OCI-LY1 (cell line): ENCODE results near the gene JMJD1C.

ENCODE experiments used
- H2AFZ ChIP-seq: fragments of 200-600 bp; sonication (generic), shearing (Covaris generic); 2 replicates; pipeline ENCODE4 v1.6.0; 2014; ENCODE audit warnings: antibody characterized with exemption, mild to moderate bottlenecking, low read length
- H3F3A ChIP-seq: fragments of 200-600 bp; sonication (generic), shearing (Covaris generic); 2 replicates; pipeline ENCODE4 v1.6.0; 2014; ENCODE audit warnings: mild to moderate bottlenecking, antibody characterized with exemption, low read length, moderate library complexity; ENCODE audit not compliant: insufficient read depth
- H3K27ac ChIP-seq: fragments of 200-600 bp; sonication (generic); 2 replicates; pipeline ENCODE4 v1.5.1; 2014; ENCODE audit warnings: low read length, mixed run types, mild to moderate bottlenecking, low read depth; ENCODE audit not compliant: poor library complexity, severe bottlenecking
- H3K27me3 ChIP-seq: fragments of 200-600 bp; sonication (generic); 2 replicates; pipeline ENCODE4 v1.6.0; 2014; ENCODE audit warnings: antibody characterized with exemption, mild to moderate bottlenecking, low read length, moderate library complexity; ENCODE audit not compliant: insufficient read depth
- H3K36me3 ChIP-seq: fragments of 200-600 bp; sonication (generic); 2 replicates; pipeline ENCODE4 v1.6.1; 2014; ENCODE audit warnings: mild to moderate bottlenecking, antibody characterized with exemption, low read length, moderate library complexity, mixed read lengths; ENCODE audit not compliant: insufficient read depth
- H3K4me1 ChIP-seq: fragments of 200-600 bp; sonication (generic); 2 replicates; pipeline ENCODE4 v1.5.1; 2014; ENCODE audit warnings: mild to moderate bottlenecking, low read length, moderate library complexity; ENCODE audit not compliant: insufficient read depth, severe bottlenecking
- H3K4me2 ChIP-seq: fragments of 200-600 bp; sonication (generic), shearing (Covaris generic); 2 replicates; pipeline ENCODE4 v1.6.1; 2014; ENCODE audit warnings: low read length
- H3K4me3 ChIP-seq: fragments of 200-600 bp; sonication (generic); 2 replicates; pipeline ENCODE4 v1.5.1; 2014; ENCODE audit warnings: low read length, low read depth, mild to moderate bottlenecking, mixed read lengths; ENCODE audit not compliant: poor library complexity, severe bottlenecking
- H3K79me2 ChIP-seq: fragments of 200-600 bp; shearing (Covaris generic); 2 replicates; pipeline ENCODE4 v1.6.1; 2016; ENCODE audit warnings: mixed run types, low read length, mixed read lengths; ENCODE audit not compliant: insufficient read depth
- H3K9ac ChIP-seq: fragments of 200-600 bp; sonication (generic), shearing (Covaris generic); 2 replicates; pipeline ENCODE4 v1.6.1; 2014; ENCODE audit warnings: mild to moderate bottlenecking, low read length, mixed read lengths
- H3K9me2 ChIP-seq: fragments of 200-600 bp; sonication (generic), shearing (Covaris generic); 2 replicates; pipeline ENCODE4 v1.6.1; 2014; ENCODE audit warnings: low read depth, mild to moderate bottlenecking, low read length, mixed read lengths
- H3K9me3 ChIP-seq: fragments of 200-600 bp; shearing (Covaris generic); 2 replicates; pipeline ENCODE4 v1.6.1; 2014; ENCODE audit warnings: low read length, mixed read lengths
- H4K20me1 ChIP-seq: fragments of 200-600 bp; sonication (generic), shearing (Covaris generic); 2 replicates; pipeline ENCODE4 v1.6.0; 2016; ENCODE audit warnings: mild to moderate bottlenecking, low read length; ENCODE audit not compliant: insufficient read depth
- EZH2 ChIP-seq: fragments of 200-600 bp; sonication (generic), shearing (Covaris generic); IDR thresholded peaks from 2 replicates; pipeline ENCODE4 v1.8.0; 2017; ENCODE audit warnings: borderline replicate concordance, mixed run types, mild to moderate bottlenecking, antibody characterized with exemption, low read length, moderate library complexity, mixed read lengths
- TF ChIP-seq, protein P1 (sequence below): fragments of 200-600 bp; sonication (generic), shearing (Covaris generic); IDR thresholded peaks from 2 replicates; pipeline ENCODE4 v1.5.1; 2017; ENCODE audit warnings: mild to moderate bottlenecking, antibody characterized with exemption, low read length, moderate library complexity, mixed read lengths

Gene JMJD1C

DNA sequence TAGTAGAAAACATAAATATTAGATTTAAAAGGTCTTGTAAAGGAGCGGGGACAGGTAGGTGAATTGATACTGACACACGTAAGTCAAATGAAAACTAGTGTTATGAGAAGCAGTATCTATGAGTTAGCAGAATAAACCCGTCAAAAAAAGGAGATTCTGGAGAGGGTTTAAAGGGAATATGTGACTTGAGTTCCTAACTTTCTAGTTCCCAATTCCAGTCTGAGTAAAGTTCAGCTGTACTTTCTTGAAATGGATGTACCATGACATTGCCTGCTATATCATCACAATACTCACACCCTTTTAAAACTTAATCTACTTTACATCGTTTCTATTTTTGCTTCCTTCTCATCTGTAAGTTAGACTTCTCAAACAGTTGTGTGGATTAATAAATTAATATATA, 210.5 kb downstream of the JMJD1C start:
- H3K27me3 ChIP-seq = no peaks in the 10 kb centered on the region
- H3K36me3 ChIP-seq = peaks cover 11% of the 10 kb centered on the region; the same call in 1 of the 2 replicates
- H3K4me2 ChIP-seq = no peak overlapping the region

DNA sequence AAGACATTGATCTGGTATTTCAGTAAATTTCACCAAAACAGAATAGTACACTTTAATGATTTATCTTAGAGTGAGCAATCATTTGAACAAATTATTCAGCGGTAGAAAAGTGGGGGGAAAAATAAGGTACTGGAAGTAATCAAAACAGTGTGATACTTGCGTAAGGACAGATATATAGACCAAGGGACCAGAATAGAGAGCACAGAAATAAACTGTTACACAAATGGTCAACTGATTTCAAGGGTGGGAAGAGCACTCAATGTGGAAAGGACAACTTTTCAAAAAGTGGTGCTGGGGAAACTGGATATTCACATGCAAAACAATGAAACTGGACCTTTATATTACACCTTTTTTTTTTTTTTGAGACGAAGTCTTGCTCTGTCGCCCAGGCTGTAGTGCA, 212.7 kb downstream of the JMJD1C start:
- Histone ChIP-seq H3K79me2 (peaks cover 94% of the 10 kb centered on the region), H3F3A (peaks cover 5% of the 10 kb centered on the region; the same call in 1 of the 2 replicates), H4K20me1 (no peaks in the 10 kb centered on the region), H3K9me3 (no peaks in the 10 kb centered on the region), H3K9ac (no peak overlapping the region), H3K36me3 (peaks cover 18% of the 10 kb centered on the region), H3K9me2 (no peaks in the 10 kb centered on the region), H3K4me3 (no peak overlapping the region), H3K27ac (no peak overlapping the region), H3K4me2 (no peak overlapping the region), H2AFZ (no peak overlapping the region), H3K27me3 (no peaks in the 10 kb centered on the region), H3K4me1 (peaks cover 31% of the 10 kb centered on the region)
- TF ChIP-seq, protein P1, sequence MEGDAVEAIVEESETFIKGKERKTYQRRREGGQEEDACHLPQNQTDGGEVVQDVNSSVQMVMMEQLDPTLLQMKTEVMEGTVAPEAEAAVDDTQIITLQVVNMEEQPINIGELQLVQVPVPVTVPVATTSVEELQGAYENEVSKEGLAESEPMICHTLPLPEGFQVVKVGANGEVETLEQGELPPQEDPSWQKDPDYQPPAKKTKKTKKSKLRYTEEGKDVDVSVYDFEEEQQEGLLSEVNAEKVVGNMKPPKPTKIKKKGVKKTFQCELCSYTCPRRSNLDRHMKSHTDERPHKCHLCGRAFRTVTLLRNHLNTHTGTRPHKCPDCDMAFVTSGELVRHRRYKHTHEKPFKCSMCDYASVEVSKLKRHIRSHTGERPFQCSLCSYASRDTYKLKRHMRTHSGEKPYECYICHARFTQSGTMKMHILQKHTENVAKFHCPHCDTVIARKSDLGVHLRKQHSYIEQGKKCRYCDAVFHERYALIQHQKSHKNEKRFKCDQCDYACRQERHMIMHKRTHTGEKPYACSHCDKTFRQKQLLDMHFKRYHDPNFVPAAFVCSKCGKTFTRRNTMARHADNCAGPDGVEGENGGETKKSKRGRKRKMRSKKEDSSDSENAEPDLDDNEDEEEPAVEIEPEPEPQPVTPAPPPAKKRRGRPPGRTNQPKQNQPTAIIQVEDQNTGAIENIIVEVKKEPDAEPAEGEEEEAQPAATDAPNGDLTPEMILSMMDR = no peak
- no peak for TF ChIP-seq EZH2

More for the DNA sequence above, 210.5 kb downstream of the JMJD1C start:
- H3F3A ChIP-seq = peaks cover 6% of the 10 kb centered on the region; the same call in 1 of the 2 replicates
- H3K27ac ChIP-seq = no peak overlapping the region
- TF ChIP-seq EZH2 = no peak
- TF ChIP-seq, protein P1 = no peak
- no peak overlapping the region for H3K9ac ChIP-seq
- H2AFZ ChIP-seq = no peak overlapping the region
- no peak overlapping the region for H3K4me3 ChIP-seq
- no peaks in the 10 kb centered on the region for H3K9me3 ChIP-seq
- peaks cover 54% of the 10 kb centered on the region for H3K4me1 ChIP-seq
- H4K20me1 ChIP-seq = no peaks in the 10 kb centered on the region
- peaks cover 96% of the 10 kb centered on the region for H3K79me2 ChIP-seq
- H3K9me2 ChIP-seq = no peaks in the 10 kb centered on the region

DNA sequence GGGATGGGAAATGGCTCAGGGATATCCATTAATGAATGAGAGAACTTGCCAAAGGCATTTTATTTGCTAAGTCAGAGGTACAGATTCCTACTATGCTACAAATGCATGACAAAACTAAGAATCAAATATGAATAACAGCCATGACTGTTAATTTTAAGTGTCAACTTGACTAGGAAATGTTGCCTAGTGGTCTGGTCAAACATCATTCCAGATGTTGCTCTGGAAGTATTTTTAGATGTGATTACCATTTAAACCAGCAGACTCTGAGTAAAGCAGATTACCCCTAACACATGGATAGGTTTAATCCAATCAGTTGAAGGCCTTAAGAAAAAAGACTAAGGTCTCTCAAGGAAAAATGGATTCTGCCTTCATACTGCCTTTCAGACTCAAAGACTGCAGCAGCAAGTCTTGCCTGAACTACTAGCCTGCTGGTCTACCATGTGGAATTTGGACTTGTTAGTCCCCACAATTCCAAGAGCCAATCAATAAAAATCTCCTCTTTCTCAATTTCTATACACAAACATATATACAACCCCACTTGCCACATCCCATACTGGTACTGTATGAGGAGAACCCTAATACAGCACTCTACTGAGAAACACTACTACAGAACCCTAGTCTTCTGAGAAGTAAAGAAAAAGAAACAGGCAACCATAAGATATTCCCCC, 213.5 kb downstream of the JMJD1C start:
- no peak overlapping the region for H3K4me2 ChIP-seq
- H3K9me2 ChIP-seq = no peaks in the 10 kb centered on the region
- H3K79me2 ChIP-seq = peaks cover 94% of the 10 kb centered on the region
- no peak overlapping the region for H3K27ac ChIP-seq
- H3K4me3 ChIP-seq = no peak overlapping the region
- no peaks in the 10 kb centered on the region for H3F3A ChIP-seq
- H3K27me3 ChIP-seq = no peaks in the 10 kb centered on the region
- H2AFZ ChIP-seq = no peak overlapping the region
- no peak overlapping the region for H3K9ac ChIP-seq
- H3K4me1 ChIP-seq = peaks cover 23% of the 10 kb centered on the region
- H3K9me3 ChIP-seq = no peaks in the 10 kb centered on the region
- peaks cover 24% of the 10 kb centered on the region for H3K36me3 ChIP-seq
- no peak for TF ChIP-seq EZH2
- TF ChIP-seq, protein P1 = no peak
- H4K20me1 ChIP-seq = no peaks in the 10 kb centered on the region
